Left lung (tissue), 10 donors: Measurements from ENCODE around the gene UBXN1. TPM values are rescaled to one million over a fixed set of nuclear protein-coding genes. Genes with fewer than 3 reads are reported as not detected.
A peak's percentile ranks its signal among the peaks of the same experiment; 100 is the strongest.
"Not testable (repeated sequence)": the region's sequence is repeated elsewhere in the genome, so short reads cannot be mapped to it uniquely, and the experiment has no call there.

ENCODE experiments used
- ATAC-seq: fragments of 200-7000 bp; cut with Tn5 transposase; one replicate; pipeline ENCODE4 v1.9.1; 2020; ENCODE audit warnings: moderate library complexity
- DNase-seq, 4 donors: peaks; one replicate each; pipeline ENCODE4 v3.0.0-alpha.2; 2013 to 2020
- H3K27ac ChIP-seq, 2 donors: fragments of 200-600 bp; sonication (generic) in 1 of 2; one replicate each; pipeline versions ENCODE4 v1.5.0 to v1.8.0; 2020 to 2021
- H3K27me3 ChIP-seq, 2 donors: fragments of 200-600 bp; sonication (generic) in 1 of 2; one replicate each; pipeline versions ENCODE4 v1.5.0 to v1.8.0; 2020 to 2021
- H3K36me3 ChIP-seq, 2 donors: fragments of 200-600 bp; sonication (generic) in 1 of 2; one replicate each; pipeline versions ENCODE4 v1.5.0 to v1.8.0; 2020 to 2021
- H3K4me1 ChIP-seq, 2 donors: fragments of 200-600 bp; one replicate each; pipeline ENCODE4 v1.8.0; 2021
- H3K4me3 ChIP-seq, 2 donors: fragments of 200-600 bp; sonication (generic) in 1 of 2; one replicate each; pipeline versions ENCODE4 v1.5.0 to v1.8.0; 2020 to 2021; ENCODE audit warnings: mild to moderate bottlenecking in 1 of 2
- H3K9me3 ChIP-seq, 2 donors: fragments of 200-600 bp; sonication (generic) in 1 of 2; one replicate each; pipeline versions ENCODE4 v1.5.0 to v1.8.0; 2020 to 2021
- intact Hi-C, 2 donors: fragments of 100-400 bp; cut with DNase I; formaldehyde crosslinking; loops; one replicate each; pipeline versions ENCODE4 v1.11.2 to v1.14.2; 2022
- polyA plus RNA-seq, 6 donors: library from polyadenylated mRNA; unstranded; fragments of 120-200 nt; gene quantifications; one replicate each; pipeline ENCODE4 v1.2.1, GENCODE V29; 2013; ENCODE audit not compliant: insufficient read length in 6 of 6
- total RNA-seq, 2 donors: library from RNA; stranded (reverse); fragmentation: NEBNext Ultra II Directional; extraction: Animal tissue kit (Norgen Biotek cat#: 25700); gene quantifications; one replicate each; pipeline ENCODE4 v1.2.1, GENCODE V29; 2021
- TF ChIP-seq, protein P1 (sequence below), 2 donors: fragments of 200-600 bp; sonication (generic) in 1 of 2; IDR thresholded peaks; one replicate each; pipeline versions ENCODE4 v1.5.0 to v1.8.0; 2021; ENCODE audit warnings: antibody characterized with exemption in 2 of 2
- donor health status: DM: no; HTN: yes; CAD: no.
- donor health status: DM: no; HTN: no; CAD: no.

UBXN1 gene
- total and polyA plus RNA-seq, 8 donors = 67.5 to 169 (median 145) TPM

DNA sequence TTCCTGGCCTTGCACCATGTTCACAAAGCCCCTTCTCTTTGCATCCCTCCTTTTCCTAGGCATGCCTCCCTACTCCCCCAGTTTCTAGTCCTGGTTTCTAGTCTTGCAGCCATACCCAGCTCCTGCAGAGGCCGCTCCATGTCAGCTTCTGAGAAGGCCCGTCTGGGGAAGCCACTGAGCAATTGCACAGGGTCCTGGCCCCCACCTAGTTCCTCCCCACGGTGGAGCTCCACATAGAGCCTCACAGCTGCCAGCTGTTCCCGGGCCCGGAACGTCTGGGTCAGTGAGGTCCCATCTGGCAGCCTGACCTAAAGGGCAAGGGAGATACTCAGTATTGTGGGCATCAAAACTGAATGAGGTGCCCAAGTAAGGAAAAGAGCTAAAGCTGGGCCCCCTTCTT lies 2.2 kb downstream of the UBXN1 start:
- Histone ChIP-seq H3K27ac (no peak overlapping the region), H3K36me3 (peaks cover 0 to 51% of the 10 kb centered on the region in 2 donors), H3K4me1 (peaks cover 21 to 54% of the 10 kb centered on the region in 2 donors), H3K27me3 (no peaks in the 10 kb centered on the region), H3K9me3 (no peaks in the 10 kb centered on the region), H3K4me3 (no peak overlapping the region)
- intact Hi-C loops = no loop called here
- DNase-seq (no peak), ATAC-seq (no peak)
- TF ChIP-seq, protein P1, sequence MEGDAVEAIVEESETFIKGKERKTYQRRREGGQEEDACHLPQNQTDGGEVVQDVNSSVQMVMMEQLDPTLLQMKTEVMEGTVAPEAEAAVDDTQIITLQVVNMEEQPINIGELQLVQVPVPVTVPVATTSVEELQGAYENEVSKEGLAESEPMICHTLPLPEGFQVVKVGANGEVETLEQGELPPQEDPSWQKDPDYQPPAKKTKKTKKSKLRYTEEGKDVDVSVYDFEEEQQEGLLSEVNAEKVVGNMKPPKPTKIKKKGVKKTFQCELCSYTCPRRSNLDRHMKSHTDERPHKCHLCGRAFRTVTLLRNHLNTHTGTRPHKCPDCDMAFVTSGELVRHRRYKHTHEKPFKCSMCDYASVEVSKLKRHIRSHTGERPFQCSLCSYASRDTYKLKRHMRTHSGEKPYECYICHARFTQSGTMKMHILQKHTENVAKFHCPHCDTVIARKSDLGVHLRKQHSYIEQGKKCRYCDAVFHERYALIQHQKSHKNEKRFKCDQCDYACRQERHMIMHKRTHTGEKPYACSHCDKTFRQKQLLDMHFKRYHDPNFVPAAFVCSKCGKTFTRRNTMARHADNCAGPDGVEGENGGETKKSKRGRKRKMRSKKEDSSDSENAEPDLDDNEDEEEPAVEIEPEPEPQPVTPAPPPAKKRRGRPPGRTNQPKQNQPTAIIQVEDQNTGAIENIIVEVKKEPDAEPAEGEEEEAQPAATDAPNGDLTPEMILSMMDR (IDR thresholded peaks at IDR 0.05) = no peak

DNA sequence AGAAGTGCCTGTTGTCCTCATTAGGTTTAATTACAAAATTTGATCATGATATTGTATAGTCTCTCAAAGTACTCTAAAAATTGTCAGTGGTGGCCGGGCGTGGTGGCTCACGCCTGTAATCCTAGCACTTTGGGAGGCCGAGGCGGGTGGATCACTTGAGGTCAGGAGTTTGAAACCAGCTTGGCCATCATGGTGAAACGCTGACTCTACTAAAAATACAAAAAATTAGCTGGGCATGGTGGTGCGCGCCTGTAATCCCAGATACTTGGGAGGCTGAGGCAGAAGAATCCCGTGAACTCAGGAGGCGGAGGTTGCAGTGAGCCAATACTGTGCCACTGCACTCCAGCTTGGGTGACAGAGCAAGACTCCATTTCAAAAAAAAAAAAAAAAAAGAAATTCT lies 3.5 kb downstream of the UBXN1 start:
- H3K27me3 ChIP-seq, ATAC-seq, H3K27ac ChIP-seq, H3K4me3 ChIP-seq, H3K9me3 ChIP-seq, intact Hi-C loops: not testable (repeated sequence)
- peaks cover 28 to 63% of the 10 kb centered on the region in 2 donors for H3K4me1 ChIP-seq
- DNase-seq = peak in 1 of 4 donors; percentile 23
- H3K36me3 ChIP-seq = peaks cover 0 to 51% of the 10 kb centered on the region in 2 donors

DNA sequence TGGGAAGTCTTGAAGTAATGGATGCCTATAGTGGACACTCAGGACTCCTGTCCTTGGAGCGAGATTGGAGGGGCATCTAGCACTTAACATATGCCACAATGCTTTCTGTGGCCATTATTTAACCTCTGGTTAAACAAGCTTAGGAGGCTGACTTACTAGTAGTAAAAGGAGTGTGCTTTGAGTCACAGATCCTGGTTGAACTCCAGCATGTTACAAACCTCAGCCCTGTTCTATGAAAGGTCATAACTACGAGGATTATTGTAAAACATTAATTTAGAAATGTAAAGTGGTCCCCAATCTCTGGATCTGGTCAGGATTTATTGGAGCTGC lies 5.7 kb downstream of the UBXN1 start:
- H3K9me3 ChIP-seq = no peaks in the 10 kb centered on the region
- peak overlapping the region in 1 of 2 donors; percentile 91 for H3K27ac ChIP-seq
- intact Hi-C loops = no loop called here
- H3K27me3 ChIP-seq = no peaks in the 10 kb centered on the region
- TF ChIP-seq, protein P1 (IDR thresholded peaks at IDR 0.05) = no peak
- H3K4me1 ChIP-seq = peaks cover 22 to 63% of the 10 kb centered on the region in 2 donors
- DNase-seq (no peak), ATAC-seq (no peak)
- H3K36me3 ChIP-seq = peaks cover 0 to 51% of the 10 kb centered on the region in 2 donors
- no peak overlapping the region for H3K4me3 ChIP-seq

DNA sequence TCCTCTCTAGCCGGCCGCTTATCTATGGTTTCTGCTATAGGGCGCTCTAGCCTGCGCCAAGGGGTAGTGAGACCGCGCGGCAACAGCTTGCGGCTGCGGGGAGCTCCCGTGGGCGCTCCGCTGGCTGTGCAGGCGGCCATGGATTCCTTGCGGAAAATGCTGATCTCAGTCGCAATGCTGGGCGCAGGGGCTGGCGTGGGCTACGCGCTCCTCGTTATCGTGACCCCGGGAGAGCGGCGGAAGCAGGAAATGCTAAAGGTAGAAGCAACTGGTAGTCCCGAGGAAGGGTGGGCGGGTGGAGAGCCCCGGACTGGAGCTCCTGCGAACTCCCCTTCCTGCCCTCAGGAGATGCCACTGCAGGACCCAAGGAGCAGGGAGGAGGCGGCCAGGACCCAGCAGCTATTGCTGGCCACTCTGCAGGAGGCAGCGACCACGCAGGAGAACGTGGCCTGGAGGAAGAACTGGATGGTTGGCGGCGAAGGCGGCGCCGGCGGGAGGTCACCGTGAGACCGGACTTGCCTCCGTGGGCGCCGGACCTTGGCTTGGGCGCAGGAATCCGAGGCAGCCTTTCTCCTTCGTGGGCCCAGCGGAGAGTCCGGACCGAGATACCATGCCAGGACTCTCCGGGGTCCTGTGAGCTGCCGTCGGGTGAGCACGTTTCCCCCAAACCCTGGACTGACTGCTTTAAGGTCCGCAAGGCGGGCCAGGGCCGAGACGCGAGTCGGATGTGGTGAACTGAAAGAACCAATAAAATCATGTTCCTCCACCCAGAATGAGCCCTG lies 7.1 kb downstream of the UBXN1 start, which contains the start of the genes LBHD1 and UQCC3:
Gene LBHD1 (minus strand): TSS at position 660 of the 782 bp plus-strand sequence. CDS start 2,236 bp downstream, outside the sequence.
Gene UQCC3 (plus strand): TSS at position 66 of the 782 bp plus-strand sequence. CDS start 73 bp downstream, at position 139.
- Histone ChIP-seq H3K36me3 (peaks cover 0 to 45% of the 10 kb centered on the region in 2 donors), H3K9me3 (no peaks in the 10 kb centered on the region), H3K4me1 (peaks cover 20 to 62% of the 10 kb centered on the region in 2 donors), H3K27ac (peak within 1 kb of the TSS; percentile 90 to 91), H3K27me3 (no peaks in the 10 kb centered on the region), H3K4me3 (peak within 1 kb of the TSS; percentile 63 to 70)
- TF ChIP-seq, protein P1 (IDR thresholded peaks at IDR 0.05) = no peak
- intact Hi-C loops = no loop called here
- DNase-seq (peak; percentile 79 to 89 (median 80)), ATAC-seq (peak; percentile 88)

DNA sequence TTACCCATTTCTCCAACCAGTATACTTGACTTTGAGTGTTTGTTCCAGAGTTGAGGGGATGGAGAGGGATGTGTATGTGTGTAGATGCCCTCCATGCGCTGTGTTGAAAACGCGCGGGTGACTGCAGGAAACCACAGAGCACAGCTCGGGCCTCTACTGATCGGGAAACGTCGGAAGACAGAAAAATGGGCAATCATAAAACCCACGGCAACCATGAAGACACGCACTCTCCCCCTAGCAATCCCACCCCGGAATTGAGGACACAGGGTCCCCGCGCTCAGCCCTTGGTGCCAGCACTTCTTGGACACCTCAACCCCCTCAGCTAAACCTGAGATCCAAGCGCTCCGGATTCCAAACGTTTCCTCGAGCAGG lies 7.7 kb downstream of the UBXN1 start:
- no peaks in the 10 kb centered on the region for H3K9me3 ChIP-seq
- H3K4me1 ChIP-seq = peaks cover 26 to 62% of the 10 kb centered on the region in 2 donors
- intact Hi-C loops = no loop called here
- DNase-seq (peak in 1 of 4 donors; percentile 57), ATAC-seq (peak; percentile 45)
- peaks cover 0 to 45% of the 10 kb centered on the region in 2 donors for H3K36me3 ChIP-seq
- no peaks in the 10 kb centered on the region for H3K27me3 ChIP-seq
- H3K4me3 ChIP-seq = peak overlapping the region; percentile 63 to 70
- TF ChIP-seq, protein P1 (IDR thresholded peaks at IDR 0.05) = no peak
- peak overlapping the region; percentile 90 to 91 for H3K27ac ChIP-seq
